GM06990 (cell line): Measurements from ENCODE around the gene RBM33.

Experiments
- DNase-seq: peaks from one replicate; pipeline ENCODE4 v3.0.0-alpha.2; 2011; ENCODE audit not compliant: insufficient read length; ENCODE audit errors: extremely low read depth
- H3K27me3 ChIP-seq: replicated peaks from 2 replicates; pipeline ENCODE4 v1.6.0; 2011; ENCODE audit warnings: low read length; ENCODE audit not compliant: control insufficient read depth, insufficient read depth
- H3K36me3 ChIP-seq: 2 replicates; pipeline ENCODE4 v1.5.1; 2011; ENCODE audit warnings: low read length; ENCODE audit not compliant: control insufficient read depth, insufficient read depth
- H3K4me3 ChIP-seq: replicated peaks from 2 replicates; pipeline ENCODE4 v1.5.1; 2011; ENCODE audit warnings: low read depth, mild to moderate bottlenecking, control low read depth, low read length
- TF ChIP-seq, protein P1 (sequence below): IDR thresholded peaks from 2 replicates; pipeline ENCODE4 v1.5.1; 2011; ENCODE audit warnings: low read length, control low read depth, mild to moderate bottlenecking, inconsistent platforms; ENCODE audit not compliant: insufficient read depth, poor library complexity, severe bottlenecking

Gene RBM33

DNA sequence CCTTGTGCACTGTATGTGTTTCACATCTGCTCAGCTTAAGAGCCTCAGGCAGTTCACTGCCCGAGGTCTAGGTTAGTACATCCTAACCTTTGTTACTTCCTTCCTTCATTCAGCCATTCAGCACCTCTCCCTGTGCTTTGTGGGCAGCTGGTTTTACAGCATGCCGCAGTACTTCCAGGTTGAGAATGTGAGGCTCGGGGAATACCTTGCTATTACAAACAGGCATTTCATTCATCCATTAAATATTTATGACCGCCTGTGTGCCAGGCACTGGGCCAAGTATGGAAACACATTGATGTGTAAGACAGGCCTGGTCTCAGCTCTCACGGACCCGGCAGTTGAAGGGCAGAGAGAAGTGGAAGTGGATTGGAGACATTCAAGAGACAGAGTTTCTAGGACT, 85.4 kb downstream of the RBM33 start:
- TF ChIP-seq, protein P1, sequence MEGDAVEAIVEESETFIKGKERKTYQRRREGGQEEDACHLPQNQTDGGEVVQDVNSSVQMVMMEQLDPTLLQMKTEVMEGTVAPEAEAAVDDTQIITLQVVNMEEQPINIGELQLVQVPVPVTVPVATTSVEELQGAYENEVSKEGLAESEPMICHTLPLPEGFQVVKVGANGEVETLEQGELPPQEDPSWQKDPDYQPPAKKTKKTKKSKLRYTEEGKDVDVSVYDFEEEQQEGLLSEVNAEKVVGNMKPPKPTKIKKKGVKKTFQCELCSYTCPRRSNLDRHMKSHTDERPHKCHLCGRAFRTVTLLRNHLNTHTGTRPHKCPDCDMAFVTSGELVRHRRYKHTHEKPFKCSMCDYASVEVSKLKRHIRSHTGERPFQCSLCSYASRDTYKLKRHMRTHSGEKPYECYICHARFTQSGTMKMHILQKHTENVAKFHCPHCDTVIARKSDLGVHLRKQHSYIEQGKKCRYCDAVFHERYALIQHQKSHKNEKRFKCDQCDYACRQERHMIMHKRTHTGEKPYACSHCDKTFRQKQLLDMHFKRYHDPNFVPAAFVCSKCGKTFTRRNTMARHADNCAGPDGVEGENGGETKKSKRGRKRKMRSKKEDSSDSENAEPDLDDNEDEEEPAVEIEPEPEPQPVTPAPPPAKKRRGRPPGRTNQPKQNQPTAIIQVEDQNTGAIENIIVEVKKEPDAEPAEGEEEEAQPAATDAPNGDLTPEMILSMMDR: no peak
- Histone ChIP-seq H3K4me3 (no peak overlapping the region), H3K36me3 (peaks cover 8% of the 10 kb centered on the region; the same call in 1 of the 2 replicates), H3K27me3 (no peaks in the 10 kb centered on the region)
- no peak for DNase-seq

DNA sequence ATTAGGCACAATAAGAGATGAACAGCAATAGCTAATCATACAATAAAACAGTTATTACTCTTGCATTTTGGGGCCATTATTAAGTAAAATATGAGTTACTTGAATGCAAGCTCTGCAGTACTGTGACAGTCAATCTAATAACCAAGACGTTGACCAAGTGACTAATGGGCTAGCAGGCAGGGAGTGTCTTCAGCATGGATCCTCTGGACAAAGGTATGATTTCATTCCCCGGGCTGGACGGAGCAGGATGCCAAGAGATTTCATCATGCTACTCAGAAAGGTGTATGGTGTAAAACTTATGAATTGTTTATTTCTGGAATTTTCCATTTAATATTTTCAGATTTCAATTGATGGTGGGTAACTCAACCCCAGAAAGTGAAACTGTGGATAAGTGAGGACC, 86.9 kb downstream of the RBM33 start:
- Histone ChIP-seq H3K27me3 (no peaks in the 10 kb centered on the region), H3K36me3 (peaks cover 8% of the 10 kb centered on the region; the same call in 1 of the 2 replicates), H3K4me3 (no peak overlapping the region)
- TF ChIP-seq, protein P1: no peak
- DNase-seq: no peak

DNA sequence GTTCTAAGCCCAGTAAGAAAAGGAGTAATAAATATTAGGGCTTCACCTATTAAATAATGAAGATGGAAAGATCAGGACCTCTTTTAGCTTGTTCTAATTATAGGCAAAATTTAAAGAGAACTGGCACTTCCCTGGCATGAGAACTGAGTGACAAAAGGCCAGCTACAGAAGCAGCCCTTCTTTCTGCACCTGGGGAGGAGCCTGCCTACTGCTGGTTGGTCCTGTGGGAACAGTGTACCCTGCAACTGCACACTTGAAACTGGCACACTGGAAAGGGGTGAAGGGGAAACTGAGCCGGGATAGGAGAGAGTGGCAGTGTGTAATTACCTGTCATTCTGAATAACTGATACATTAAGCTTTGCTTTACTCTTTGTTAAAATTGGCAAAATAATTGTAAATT, 87.4 kb downstream of the RBM33 start:
- Histone ChIP-seq H3K4me3 (no peak overlapping the region), H3K36me3 (peaks cover 8% of the 10 kb centered on the region; the same call in 1 of the 2 replicates), H3K27me3 (no peaks in the 10 kb centered on the region)
- no peak for DNase-seq
- TF ChIP-seq, protein P1: no peak

DNA sequence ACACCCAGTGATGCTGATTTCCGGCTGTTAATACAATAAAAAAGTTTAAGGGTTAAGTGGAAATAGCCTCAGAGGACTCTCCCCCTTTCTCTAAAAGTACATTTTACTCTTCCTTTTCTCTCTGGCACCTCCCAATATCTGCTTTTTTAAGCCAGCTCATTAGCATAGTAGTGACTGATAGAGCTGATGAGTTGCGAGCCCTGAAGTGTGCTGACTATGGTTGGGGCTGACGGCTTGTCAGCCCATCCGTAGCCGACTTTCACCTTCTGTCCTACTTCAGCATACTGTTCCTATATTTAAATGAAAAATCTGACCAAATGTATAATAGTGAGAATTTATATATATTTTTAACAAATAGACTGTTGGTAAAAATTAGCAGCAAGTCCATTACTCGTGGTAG, 87.8 kb downstream of the RBM33 start:
- H3K36me3 ChIP-seq: peaks cover 8% of the 10 kb centered on the region; the same call in 1 of the 2 replicates

GRCh38 chr7:155733582-155734444, 89.4 kb downstream of the RBM33 start:
- no peaks in the 10 kb centered on the region for H3K27me3 ChIP-seq
- peaks cover 8% of the 10 kb centered on the region for H3K36me3 ChIP-seq
- DNase-seq: no peak
- TF ChIP-seq, protein P1: no peak
- no peak overlapping the region for H3K4me3 ChIP-seq

More for the DNA sequence above, 87.8 kb downstream of the RBM33 start:
- no peak for DNase-seq
- TF ChIP-seq, protein P1: no peak
- Histone ChIP-seq H3K4me3 (no peak overlapping the region), H3K27me3 (no peaks in the 10 kb centered on the region)
